ENCODE results near the gene PKIG.
A peak's percentile ranks its signal among the peaks of the same experiment; 100 is the strongest.

The PKIG gene

GRCh38 chr20:44597516-44597915, 15.1 kb downstream of the PKIG start:
- no peak for DNase-seq

GRCh38 chr20:44597930-44598329, 15.6 kb downstream of the PKIG start:
- no peak for DNase-seq

DNA sequence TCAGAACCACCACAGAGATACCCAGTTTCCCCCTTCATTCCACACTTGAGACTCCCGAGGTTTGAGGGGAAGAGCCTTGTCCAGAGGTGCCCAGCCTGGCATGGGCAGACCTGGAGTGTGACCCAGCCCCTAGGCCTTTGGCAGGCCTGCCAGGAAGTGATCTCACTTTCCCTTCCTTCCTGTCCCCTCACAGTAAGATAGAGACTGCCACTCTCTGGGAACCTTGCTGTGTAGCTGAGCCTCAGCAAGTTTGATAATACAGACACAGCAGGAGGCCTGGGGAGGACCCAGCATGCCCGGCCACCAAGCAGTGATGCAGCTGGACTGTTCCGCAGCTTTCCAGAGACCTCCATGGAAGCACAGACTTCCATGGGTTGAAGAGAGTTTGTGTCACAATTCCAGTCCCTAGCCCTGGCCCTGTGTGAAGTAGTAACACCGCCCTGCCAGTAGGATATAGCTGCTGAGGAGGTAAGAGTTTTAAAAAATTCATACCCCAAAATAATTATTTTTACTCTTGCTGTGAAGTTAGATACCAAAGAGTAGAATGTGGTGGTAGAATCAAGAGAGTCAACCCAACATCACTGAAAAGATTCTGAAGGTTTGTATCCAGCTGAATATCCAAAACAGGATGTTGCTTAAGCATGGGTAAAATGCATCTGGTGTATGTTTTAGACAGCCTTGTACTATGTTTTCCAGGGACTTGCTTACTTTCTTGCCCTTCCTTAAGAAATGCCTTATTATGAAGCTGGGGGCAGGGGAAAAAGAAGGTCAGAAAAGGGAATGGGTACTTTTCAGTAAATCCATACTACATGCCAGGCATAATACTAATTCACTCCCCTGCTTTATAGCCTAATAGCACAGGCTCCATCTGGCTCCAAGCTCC, 16.3 kb downstream of the PKIG start:
- no peak for DNase-seq

GRCh38 chr20:44599715-44600114, 17.3 kb downstream of the PKIG start:
- no peak for DNase-seq

DNA sequence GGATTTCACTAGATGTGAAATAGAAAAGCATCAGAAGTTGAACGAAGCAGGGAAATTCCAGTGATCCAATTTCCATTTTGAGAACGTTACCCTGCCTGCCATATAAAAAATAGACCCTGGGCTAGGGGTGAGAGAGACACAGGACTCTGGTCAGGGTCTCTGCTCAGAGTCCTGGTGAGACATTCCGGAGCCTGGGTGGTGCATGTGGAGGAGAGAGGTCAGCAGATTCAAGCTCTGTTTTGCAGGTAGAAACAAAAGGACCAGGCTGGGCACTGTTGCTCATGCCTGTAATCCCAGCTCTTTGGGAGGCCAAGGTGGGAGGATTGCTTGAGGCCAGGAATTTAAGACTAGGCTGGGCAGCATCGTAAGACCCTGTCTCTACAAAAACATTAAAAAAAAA, 17.9 kb downstream of the PKIG start:
- no peak for DNase-seq

- no peak for DNase-seq
Observed at GRCh38 chr20:44600758-44601201, 18.4 kb downstream of the PKIG start.

GRCh38 chr20:44601236-44601671, 18.9 kb downstream of the PKIG start:
- DNase-seq: no peak

DNA sequence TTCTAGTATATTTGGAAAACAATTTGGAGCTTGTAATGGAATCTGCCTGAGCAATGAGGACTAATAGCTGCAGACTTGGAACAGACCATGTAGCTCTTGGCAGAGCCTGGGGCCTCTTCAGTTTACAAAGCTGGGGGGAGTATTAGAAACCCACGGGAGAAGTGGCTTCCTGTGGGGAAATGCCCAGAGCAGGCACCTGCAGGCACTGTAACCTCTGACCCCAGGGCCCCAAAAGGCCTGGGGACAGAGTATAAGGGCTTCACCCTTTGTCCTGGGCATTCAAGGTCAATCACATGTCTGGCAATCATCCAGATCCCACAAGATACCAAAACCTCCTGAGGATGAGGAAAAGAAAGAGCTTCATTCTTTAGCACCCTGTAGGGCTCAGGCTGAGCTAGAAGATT, 19.4 kb downstream of the PKIG start:
- no peak for DNase-seq

DNA sequence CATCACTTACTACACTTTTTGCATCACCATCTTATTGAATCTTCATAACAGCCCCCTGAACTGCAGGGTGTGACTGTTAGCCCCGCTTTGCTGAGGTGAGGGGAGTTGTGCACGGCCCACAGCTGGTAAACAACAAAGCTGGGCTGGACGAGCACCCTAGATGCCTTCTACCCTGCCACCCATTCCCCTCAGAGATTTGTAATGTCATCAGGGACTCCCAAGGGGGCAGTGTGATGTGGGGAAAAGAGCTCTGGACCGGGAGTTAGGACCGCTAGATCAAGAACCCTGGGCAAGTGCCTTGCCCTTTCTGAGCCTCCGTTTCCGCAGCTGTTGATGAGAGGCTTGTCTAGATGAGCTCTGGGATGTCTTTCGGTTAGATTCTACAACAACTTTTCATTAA, 20.9 kb downstream of the PKIG start:
- no peak for DNase-seq

DNA sequence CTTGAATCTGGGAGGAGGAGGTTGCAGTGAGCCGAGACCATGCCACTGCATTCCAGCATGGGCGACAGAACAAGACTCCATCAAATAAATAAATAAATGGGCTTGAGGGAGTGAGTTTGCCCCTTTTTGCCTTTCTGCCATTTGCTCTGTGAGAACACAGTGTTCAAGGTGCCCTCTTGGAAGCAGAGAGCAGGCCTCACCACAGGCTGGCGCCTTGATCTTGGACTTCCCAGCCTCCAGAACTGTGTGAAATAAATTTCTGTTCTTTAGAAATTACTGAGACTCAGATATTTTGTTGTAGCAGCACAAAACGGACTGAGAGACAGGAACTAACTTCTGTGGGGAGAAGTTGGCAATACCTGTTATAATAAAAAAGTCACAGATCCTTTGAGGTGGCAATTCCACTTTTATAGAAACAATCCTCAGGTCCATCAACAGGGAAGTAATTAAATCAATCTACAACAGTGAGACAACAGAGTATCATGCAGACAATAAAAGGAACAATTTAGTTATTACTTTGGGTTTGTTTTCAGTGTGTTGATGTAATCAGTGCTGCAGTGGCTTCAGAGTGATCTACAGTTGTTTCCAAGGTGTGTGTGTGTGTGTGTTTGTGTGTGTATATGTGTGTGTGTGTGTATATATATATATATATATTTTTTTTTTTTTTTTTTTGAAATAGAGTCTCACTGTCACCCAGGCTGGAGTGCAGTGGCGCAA, 24.5 kb downstream of the PKIG start:
- DNase-seq: no peak

DNA sequence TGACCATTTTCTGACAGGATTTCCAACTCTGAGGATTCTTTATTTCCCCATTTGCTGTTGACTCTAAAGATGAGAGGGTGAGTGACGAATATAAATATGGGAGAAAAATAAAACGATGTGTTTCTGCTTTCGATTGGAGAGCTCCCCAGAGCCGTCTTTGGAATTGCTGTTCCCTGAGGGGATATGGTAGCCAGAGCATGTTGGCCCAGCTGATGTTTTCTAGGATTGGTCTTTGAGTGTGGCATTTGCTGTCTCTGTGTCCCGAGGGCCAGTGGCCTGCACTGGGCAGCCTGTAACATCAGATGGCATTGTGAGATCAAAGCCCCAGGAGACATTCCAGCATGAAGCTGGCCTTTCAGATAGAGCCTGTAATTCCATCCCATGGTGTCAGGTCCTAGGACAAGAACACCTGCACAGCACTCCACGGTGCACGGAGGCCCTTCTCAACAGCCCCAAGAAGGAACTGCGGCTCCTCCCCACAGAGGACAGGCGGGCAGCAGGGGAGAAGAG, 26.7 kb downstream of the PKIG start:
- DNase-seq: no peak

DNA sequence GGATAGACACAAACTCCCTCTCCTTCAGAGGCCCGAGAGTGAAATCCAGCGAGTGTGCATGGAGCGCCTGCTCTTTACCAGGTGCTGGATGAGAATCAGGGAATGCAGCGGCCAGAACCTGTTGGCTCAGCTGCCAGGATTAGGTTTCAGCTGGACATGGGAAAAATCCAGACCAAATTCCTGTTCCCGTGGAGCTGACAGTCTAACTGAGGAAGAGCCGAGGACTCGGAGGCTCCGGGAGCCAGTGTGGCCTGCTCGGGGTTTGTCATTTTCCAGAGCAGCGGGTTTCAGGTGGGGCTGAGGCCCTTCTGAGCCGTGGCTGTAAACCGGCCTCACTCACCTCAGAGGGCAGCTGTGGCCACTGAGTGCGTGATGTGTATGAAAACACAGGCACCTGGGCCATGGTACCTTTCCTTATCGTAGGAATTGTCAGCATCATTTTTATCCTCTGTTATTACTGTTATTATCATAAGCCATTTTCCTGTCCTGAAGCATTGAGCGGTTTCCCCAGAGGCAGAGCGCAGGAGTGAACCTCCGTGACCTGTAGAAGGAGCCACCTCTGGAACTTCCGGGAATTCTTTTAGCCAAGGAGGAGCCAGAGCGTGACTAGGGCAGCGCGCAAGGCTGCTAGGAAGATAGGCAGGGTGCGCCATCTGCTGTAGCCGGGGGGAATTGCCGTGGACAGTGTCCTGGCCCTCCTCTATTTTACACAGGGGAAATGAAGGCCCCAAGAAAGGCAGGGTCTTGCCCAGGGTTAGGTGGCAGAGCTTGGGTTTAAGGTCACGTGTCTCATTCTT, 27.3 kb downstream of the PKIG start:
- peak; percentile 88 for DNase-seq

DNA sequence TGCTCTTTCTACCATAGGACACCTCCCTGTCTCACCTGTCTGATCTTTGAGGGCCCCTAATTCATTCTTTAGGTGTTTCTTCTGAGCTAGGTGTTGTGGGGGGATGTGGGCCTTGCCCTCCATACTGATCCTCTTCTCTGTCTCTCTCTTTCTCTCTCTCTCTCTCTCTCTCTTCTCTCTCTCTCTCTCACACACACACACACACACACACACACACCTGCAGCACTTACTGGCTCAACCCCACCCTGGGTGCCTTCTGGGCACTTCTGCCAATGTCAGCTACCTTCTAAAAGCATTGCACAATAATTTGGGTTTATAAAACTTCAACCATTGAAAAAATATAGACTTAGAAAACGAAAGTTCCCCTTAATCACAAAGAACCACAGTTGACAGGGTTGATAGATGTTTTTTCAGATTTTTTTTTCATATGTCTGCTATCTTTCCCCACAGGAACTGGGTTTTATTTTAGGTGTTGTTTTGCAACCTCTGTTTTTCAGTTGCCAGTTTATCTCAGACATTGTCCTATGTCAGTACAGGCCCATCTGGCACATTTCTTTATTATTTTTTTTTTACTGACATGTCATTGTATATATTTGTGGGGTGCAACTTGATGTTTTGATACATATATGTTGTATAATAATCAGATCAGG, 28.1 kb downstream of the PKIG start:
- DNase-seq: no peak

GRCh38 chr20:44613575-44613974, 31.2 kb downstream of the PKIG start:
- DNase-seq: no peak

GRCh38 chr20:44614525-44614924, 32.1 kb downstream of the PKIG start:
- DNase-seq: no peak

DNA sequence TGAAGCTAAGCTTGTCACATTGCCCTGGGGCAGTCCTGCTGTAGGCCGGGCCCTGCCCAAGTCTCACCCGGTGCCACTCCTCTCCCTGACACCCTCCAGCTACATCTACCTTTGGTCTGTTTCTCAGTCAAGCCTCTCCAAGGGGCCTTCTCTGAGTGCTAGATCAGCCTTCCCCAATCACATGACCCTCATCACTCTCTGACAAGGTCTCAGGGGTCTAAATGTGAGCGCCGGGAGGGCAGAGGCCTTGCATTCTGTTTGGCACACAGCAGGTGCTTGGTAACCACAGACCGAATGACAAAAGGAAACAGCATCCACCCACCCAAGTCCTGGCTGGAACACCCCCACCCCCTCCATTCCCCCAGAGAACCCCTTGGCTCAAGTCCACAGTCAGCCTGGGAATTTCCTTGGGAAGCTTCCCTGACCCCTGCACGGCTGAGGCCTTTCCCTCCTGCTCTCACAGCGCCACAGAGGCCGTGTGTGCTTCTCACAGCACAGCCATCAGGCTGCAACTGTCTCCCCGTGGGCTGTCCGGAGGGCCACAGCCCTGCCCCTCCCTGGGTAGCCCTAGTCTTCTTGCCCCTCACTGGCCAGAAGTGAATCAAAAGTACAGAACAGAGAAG, 32.9 kb downstream of the PKIG start:
- DNase-seq: no peak

GRCh38 chr20:44615876-44616603, 33.7 kb downstream of the PKIG start:
- no peak for DNase-seq

DNA sequence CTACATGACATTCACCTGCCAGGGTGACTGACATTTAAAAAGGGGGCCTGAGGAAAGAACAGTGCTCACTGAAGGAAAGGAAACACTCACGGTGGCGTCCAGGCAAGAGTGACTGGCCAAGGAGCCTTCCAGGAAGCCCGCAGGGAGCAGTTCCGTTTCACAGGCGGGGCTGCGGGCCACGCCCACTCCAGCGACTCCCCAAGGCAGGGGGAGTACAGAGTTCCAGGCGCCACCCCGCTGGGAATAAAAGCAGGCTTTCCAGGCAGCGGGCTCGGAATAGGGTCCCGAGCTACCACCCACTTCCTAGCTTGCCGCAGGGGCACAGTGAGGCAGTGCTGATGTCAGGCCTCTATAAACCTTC, 34.2 kb downstream of the PKIG start:
- DNase-seq: no peak

- DNase-seq: peak; percentile 48
Observed at GRCh38 chr20:44618318-44618731, 35.9 kb downstream of the PKIG start.

DNA sequence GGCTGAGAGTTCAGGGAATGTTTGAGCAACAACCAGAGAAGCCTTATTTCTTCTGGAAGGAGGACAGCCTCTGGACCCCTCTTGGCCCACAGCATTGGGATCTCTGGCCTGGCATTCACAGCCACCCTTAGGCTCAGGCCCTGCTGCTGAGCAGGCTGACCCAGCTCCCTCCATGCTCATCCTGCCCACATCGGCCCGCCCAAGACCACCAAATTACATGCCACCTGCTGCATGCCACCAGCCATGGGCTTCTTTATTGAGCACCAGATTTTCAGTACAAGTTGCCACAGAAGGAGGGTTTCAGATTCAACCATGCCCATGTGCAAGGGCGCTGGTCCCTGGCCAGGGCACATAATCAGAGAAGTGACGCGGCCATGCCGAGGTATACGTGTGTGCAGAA, 36.9 kb downstream of the PKIG start:
- DNase-seq: no peak

- no peak for DNase-seq
Observed at GRCh38 chr20:44620030-44620429, 37.7 kb downstream of the PKIG start.
